HUES64 (cell line): Measurements from ENCODE around the gene ALPG. TPM values are rescaled to one million over a fixed set of nuclear protein-coding genes. Genes with fewer than 3 reads are reported as not detected.
"Not testable (repeated sequence)": the region's sequence is repeated elsewhere in the genome, so short reads cannot be mapped to it uniquely, and the experiment has no call there.

Experiments used
- H3K27ac ChIP-seq: 2 replicates; pipeline ENCODE4 v1.7.0; 2013; ENCODE audit warnings: low read depth, low read length, inconsistent platforms
- H3K27me3 ChIP-seq: 2 replicates; pipeline ENCODE4 v1.6.1; 2013; ENCODE audit warnings: mild to moderate bottlenecking, low read length; ENCODE audit not compliant: insufficient read depth
- H3K36me3 ChIP-seq: 2 replicates; pipeline ENCODE4 v1.6.1; 2013; ENCODE audit warnings: mild to moderate bottlenecking, low read length; ENCODE audit not compliant: insufficient read depth
- H3K4me1 ChIP-seq: 2 replicates; pipeline ENCODE4 v1.6.1; 2013; ENCODE audit warnings: mild to moderate bottlenecking, low read length, moderate library complexity; ENCODE audit not compliant: insufficient read depth
- H3K4me3 ChIP-seq: 2 replicates; pipeline ENCODE4 v1.5.1; 2013; ENCODE audit warnings: mild to moderate bottlenecking, low read length, moderate library complexity
- H3K9ac ChIP-seq: 2 replicates; pipeline ENCODE4 v1.6.1; 2013; ENCODE audit warnings: mild to moderate bottlenecking, low read depth, low read length
- H3K9me3 ChIP-seq: 2 replicates; pipeline ENCODE4 v1.6.1; 2013; ENCODE audit warnings: low read depth, low read length; ENCODE audit not compliant: insufficient read depth
- WGBS: fragments of 150-250, 120-280 bp; methylation state at CpG from one replicate; pipeline ENCODE4 v1.1.7; 2013; ENCODE audit warnings: missing lambda C conversion rate; 5-methylcytosine and 5-hydroxymethylcytosine counted together
- polyA plus RNA-seq, 2 experiments: library from polyadenylated mRNA; stranded (reverse); fragments of 50-300 nt; gene quantifications; one replicate each; pipeline ENCODE4 v1.2.3, GENCODE V29; 2013

Gene ALPG
- polyA plus RNA-seq (2013, experiment 1 of 2) = 0.35 TPM
- polyA plus RNA-seq (2013, experiment 2 of 2) = 0.38 TPM

- no peak within 1 kb of the TSS for H3K9ac ChIP-seq
- H3K4me3 ChIP-seq = no peak within 1 kb of the TSS
- H3K27ac ChIP-seq = no peak within 1 kb of the TSS
- 90% methylated on average over 16 of the region's 17 CpGs for WGBS
- no peaks in the 10 kb centered on the region for H3K27me3 ChIP-seq
- no peaks in the 10 kb centered on the region for H3K9me3 ChIP-seq
- no peaks in the 10 kb centered on the region for H3K4me1 ChIP-seq
- no peaks in the 10 kb centered on the region for H3K36me3 ChIP-seq
These were observed at the start of gene ALPG for GRCh38 chr2:232406556-232407310. TSS of gene ALPG (plus strand) at chr2:232406844. CDS start at chr2:232406895, 51 bp downstream.

GRCh38 chr2:232361646-232362045 is 45.0 kb upstream of the ALPG start:
- Histone ChIP-seq H3K27me3 (no peaks in the 10 kb centered on the region), H3K27ac (no peak overlapping the region), H3K36me3 (no peaks in the 10 kb centered on the region), H3K9me3 (no peaks in the 10 kb centered on the region), H3K4me3 (no peak overlapping the region), H3K4me1 (no peaks in the 10 kb centered on the region), H3K9ac (no peak overlapping the region)
- 92% methylated on average over 5 of the region's 5 CpGs for WGBS

GRCh38 chr2:232362174-232362900 is 44.3 kb upstream of the ALPG start:
- no peak overlapping the region for H3K27ac ChIP-seq
- no peaks in the 10 kb centered on the region for H3K36me3 ChIP-seq
- no peaks in the 10 kb centered on the region for H3K27me3 ChIP-seq
- no peak overlapping the region for H3K4me3 ChIP-seq
- H3K4me1 ChIP-seq = no peaks in the 10 kb centered on the region
- 76% methylated on average over 8 of the region's 8 CpGs for WGBS
- H3K9ac ChIP-seq = no peak overlapping the region
- H3K9me3 ChIP-seq = no peaks in the 10 kb centered on the region

GRCh38 chr2:232363064-232363783 is 43.4 kb upstream of the ALPG start:
- not testable (repeated sequence) for H3K27ac ChIP-seq, H3K4me3 ChIP-seq, H3K9me3 ChIP-seq, H3K27me3 ChIP-seq, H3K4me1 ChIP-seq, H3K36me3 ChIP-seq, H3K9ac ChIP-seq
- WGBS = 82% methylated on average over 12 of the region's 12 CpGs

GRCh38 chr2:232363784-232364615 is 42.6 kb upstream of the ALPG start:
- Histone ChIP-seq H3K27ac (no peak overlapping the region), H3K9ac (no peak overlapping the region), H3K27me3 (no peaks in the 10 kb centered on the region), H3K4me1 (peaks cover 7% of the 10 kb centered on the region), H3K9me3 (no peaks in the 10 kb centered on the region), H3K36me3 (no peaks in the 10 kb centered on the region), H3K4me3 (no peak overlapping the region)
- 92% methylated on average over 14 of the region's 14 CpGs for WGBS

DNA sequence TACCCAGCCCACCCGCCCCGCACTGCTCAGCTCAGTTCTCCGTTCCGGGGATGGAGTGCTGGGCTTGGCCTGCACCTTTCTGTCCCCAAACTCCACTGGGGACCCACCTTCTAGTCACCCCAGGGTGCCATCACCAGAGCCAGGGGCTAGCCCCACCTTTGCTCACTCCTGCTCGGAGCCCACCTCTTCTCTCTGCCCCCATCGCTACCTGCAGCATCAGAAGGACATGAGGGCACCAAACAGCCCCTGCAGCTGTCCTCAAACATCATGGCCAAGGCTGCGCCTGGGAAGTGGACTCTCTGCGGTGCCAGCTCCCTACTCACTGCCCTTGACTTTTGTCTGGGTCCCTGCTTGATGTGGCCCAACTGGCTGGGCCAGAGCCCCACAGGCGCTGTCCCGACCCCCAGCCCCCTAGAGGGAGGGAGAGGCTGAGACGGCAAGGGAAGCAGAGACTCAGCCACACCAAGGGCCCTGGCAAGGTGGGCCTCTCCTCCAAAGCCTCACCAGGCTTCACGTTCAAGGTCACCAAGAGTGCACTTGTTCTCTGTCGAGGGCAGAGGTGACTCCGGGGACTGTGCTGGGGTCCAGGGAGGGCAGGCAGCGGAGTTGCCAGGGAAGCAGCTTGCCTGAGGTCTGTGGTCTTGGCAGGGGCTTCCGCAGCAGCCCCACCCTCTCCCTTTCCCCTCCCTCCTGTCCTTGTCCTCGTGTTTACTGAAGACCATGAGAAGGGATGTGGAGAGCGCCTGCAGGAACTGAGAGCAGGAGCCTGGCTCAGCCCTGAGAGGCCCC is 41.6 kb upstream of the ALPG start:
- H3K27me3 ChIP-seq, H3K36me3 ChIP-seq, H3K9ac ChIP-seq, H3K27ac ChIP-seq, H3K9me3 ChIP-seq, H3K4me3 ChIP-seq: not testable (repeated sequence)
- H3K4me1 ChIP-seq = peaks cover 11% of the 10 kb centered on the region
- 95% methylated on average over 14 of the region's 18 CpGs for WGBS

DNA sequence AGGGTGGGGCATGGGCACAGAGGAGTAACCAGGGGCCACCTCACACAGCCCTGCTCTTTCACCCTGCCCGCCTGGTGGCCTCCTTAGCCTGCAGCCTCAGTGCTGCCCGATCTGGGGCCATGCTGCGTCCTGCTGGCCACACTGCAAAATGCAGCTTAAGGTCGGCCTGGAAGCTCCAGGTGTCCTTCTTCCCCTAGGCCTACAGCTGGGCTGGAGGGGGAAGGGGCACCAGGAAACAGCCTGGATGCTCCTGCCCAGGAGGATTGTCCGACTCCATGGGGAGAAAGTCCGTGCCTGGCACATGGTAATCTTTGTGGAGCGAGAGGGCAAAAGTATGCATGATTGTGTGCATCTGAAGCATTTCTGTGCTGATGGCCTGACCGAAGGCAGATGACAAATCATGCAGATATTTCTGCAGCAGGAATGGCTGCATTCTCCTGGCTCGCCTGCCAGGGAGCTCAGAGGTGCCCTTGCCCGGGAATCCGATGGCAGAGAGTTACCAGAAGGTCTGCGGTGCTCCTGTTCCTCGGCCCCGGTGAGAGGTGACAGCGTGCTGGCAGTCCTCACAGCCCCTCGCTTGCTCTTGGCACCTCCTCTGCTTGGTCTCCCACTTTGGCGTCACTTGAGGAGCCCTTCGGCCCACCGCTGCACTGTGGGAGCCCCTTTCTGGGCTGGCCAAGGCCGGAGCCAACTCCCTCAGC is 40.9 kb upstream of the ALPG start:
- no peaks in the 10 kb centered on the region for H3K9me3 ChIP-seq
- no peak overlapping the region for H3K9ac ChIP-seq
- WGBS = 76% methylated on average over 20 of the region's 20 CpGs
- H3K27me3 ChIP-seq = no peaks in the 10 kb centered on the region
- no peaks in the 10 kb centered on the region for H3K36me3 ChIP-seq
- H3K4me1 ChIP-seq = peaks cover 11% of the 10 kb centered on the region
- no peak overlapping the region for H3K4me3 ChIP-seq
- no peak overlapping the region for H3K27ac ChIP-seq

DNA sequence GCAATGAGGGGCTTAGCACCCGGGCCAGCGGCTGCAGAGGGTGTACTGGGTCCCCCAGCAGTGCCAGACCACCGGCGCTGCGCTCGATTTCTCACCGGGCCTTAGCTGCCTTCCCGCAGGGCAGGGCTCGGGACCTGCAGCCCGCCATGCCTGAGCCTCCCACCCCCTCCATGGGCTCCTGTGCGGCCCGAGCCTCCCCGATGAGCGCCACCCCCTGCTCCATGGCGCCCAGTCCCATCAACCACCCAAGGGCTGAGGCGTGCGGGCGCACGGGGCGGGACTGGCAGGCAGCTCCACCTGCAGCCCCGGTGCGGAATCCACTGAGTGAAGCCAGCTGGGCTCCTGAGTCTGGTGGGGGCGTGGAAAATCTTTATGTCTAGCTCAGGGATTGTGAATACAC is 40.2 kb upstream of the ALPG start:
- not testable (repeated sequence) for H3K9me3 ChIP-seq, H3K4me3 ChIP-seq, H3K36me3 ChIP-seq, H3K27ac ChIP-seq, H3K27me3 ChIP-seq, H3K9ac ChIP-seq
- peaks cover 11% of the 10 kb centered on the region for H3K4me1 ChIP-seq
- 93% methylated on average over 23 of the region's 23 CpGs for WGBS

DNA sequence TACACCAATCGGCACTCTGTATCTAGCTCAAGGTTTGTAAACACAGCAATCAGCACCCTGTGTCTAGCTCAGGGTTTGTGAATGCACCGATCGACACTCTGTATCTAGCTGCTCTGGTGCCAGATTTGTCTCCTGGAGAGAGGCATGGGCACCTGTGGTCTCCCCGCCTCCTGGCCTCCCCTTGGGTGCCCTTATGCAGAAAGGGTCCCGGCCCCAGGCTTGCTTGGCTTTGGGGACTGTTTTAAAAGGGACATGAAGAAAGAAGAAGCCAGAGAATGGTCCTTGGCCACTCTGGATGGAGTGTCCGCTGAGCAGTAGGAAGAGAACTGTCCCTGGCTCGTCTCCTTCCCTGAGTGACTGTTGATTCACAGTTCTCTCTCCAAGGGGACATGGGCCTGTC is 39.6 kb upstream of the ALPG start:
- Histone ChIP-seq H3K36me3 (no peaks in the 10 kb centered on the region), H3K4me1 (peaks cover 11% of the 10 kb centered on the region), H3K9me3 (no peaks in the 10 kb centered on the region), H3K27ac (no peak overlapping the region), H3K9ac (no peak overlapping the region), H3K27me3 (no peaks in the 10 kb centered on the region), H3K4me3 (no peak overlapping the region)
- 85% methylated on average over 7 of the region's 7 CpGs for WGBS
